ENCODE results near the gene TMEM25. TPM values are rescaled to one million over a fixed set of nuclear protein-coding genes. Genes with fewer than 3 reads are reported as not detected.
"Not testable (repeated sequence)": the region's sequence is repeated elsewhere in the genome, so short reads cannot be mapped to it uniquely, and the experiment has no call there.

TMEM25 gene
- polyA plus RNA-seq, 3 donors: 0.57 TPM; not detected in 2

DNA sequence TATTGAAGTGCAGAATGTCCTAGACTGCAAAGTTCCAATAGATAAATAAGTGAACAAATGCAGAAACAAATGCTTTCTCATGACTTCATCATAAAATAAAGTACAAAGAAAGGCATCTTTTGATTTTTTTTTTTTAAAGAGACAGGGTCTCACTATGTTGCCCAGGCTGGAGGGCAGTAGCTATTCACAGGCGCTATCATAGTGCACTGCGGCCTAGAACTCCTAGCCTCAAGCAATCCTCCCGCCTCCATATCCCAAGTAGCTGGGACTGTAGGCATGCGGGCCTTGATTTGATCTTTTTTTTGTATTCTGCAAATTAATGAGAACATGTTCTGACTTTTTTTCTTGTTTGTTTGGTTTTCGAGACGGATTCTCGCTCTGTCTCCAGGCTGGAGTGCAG, 43.6 kb downstream of the TMEM25 start:
- Mint-ChIP-seq H3K9me3 (no peaks in the 10 kb centered on the region), H3K4me3 (no peak overlapping the region), H3K36me3 (peaks cover 8 to 15% of the 10 kb centered on the region in 2 donors), H3K4me1 (peaks cover 44% of the 10 kb centered on the region), H3K27ac (peak overlapping the region in 3 of 7 donors; percentile 17 to 46 (median 42)), H3K27me3 (ENCODE audit: low read depth in 3 of 3) (peaks cover 0 to 2% (median 0%) of the 10 kb centered on the region in 3 donors)
- Histone ChIP-seq H3K36me3 (replicated peaks in 1 of 2; ENCODE audit: control insufficient read depth in 1 of 2, insufficient read depth in 2 of 2, low read length in 2 of 2) (peaks cover 5 to 18% of the 10 kb centered on the region in 2 donors), H3K4me3 (replicated peaks in 1 of 3; ENCODE audit: low read depth in 2 of 3, low read length in 3 of 3) (no peak overlapping the region), H3K27ac (ENCODE audit: low read depth in 1 of 2, low read length in 2 of 2) (no peak overlapping the region), H3K9me3 (replicated peaks in 1 of 2; ENCODE audit: control insufficient read depth in 1 of 2, insufficient read depth in 1 of 2, low read length in 2 of 2) (no peaks in the 10 kb centered on the region), H3K4me2 (replicated peaks; ENCODE audit: extremely low read depth, low read length, poor library complexity, severe bottlenecking) (no peak overlapping the region), H3K79me2 (ENCODE audit: insufficient read depth, low read length) (peaks cover 79% of the 10 kb centered on the region), H3K27me3 (ENCODE audit: control insufficient read depth in 2 of 2, insufficient read depth in 2 of 2, low read length in 2 of 2) (no peaks in the 10 kb centered on the region), H2AFZ (ENCODE audit: insufficient read depth, low read depth, low read length, poor library complexity, severe bottlenecking) (no peak overlapping the region), H4K20me1 (ENCODE audit: insufficient read depth, low read length) (peaks cover 61% of the 10 kb centered on the region), H3K9ac (ENCODE audit: insufficient read depth, low read length, poor library complexity, severe bottlenecking) (no peak overlapping the region), H3K4me1 (ENCODE audit: control insufficient read depth in 1 of 2, insufficient read depth in 2 of 2, low read length in 2 of 2) (peaks cover 16 to 33% of the 10 kb centered on the region in 2 donors)
- WGBS (ENCODE audit: insufficient coverage): no CpG with 5 or more reads among the region's 7 CpGs
- intact Hi-C loops (cut with micrococcal nuclease): no loop called here
- no peak for DNase-seq
- no peak for TF ChIP-seq CTCF (IDR thresholded peaks at IDR 0.05)

GRCh38 chr11:118577995-118578394, 47.0 kb downstream of the TMEM25 start:
- peaks cover 27 to 43% of the 10 kb centered on the region in 2 donors for H3K36me3 ChIP-seq (replicated peaks in 1 of 2; ENCODE audit: control insufficient read depth in 1 of 2, insufficient read depth in 2 of 2, low read length in 2 of 2)
- H3K27ac Mint-ChIP-seq; intact Hi-C loops (cut with micrococcal nuclease); H3K9me3 Mint-ChIP-seq; H3K9ac ChIP-seq (ENCODE audit: insufficient read depth, low read length, poor library complexity, severe bottlenecking); H3K27ac ChIP-seq (ENCODE audit: low read depth in 1 of 2, low read length in 2 of 2); H3K4me3 ChIP-seq (replicated peaks in 1 of 3; ENCODE audit: low read depth in 2 of 3, low read length in 3 of 3); DNase-seq; H3K9me3 ChIP-seq (replicated peaks in 1 of 2; ENCODE audit: control insufficient read depth in 1 of 2, insufficient read depth in 1 of 2, low read length in 2 of 2); H3K27me3 Mint-ChIP-seq (ENCODE audit: low read depth in 3 of 3); H2AFZ ChIP-seq (ENCODE audit: insufficient read depth, low read depth, low read length, poor library complexity, severe bottlenecking); H3K27me3 ChIP-seq (ENCODE audit: control insufficient read depth in 2 of 2, insufficient read depth in 2 of 2, low read length in 2 of 2); H3K4me3 Mint-ChIP-seq; H3K4me2 ChIP-seq (replicated peaks; ENCODE audit: extremely low read depth, low read length, poor library complexity, severe bottlenecking): not testable (repeated sequence)
- peaks cover 20 to 40% of the 10 kb centered on the region in 2 donors for H3K36me3 Mint-ChIP-seq
- peaks cover 97% of the 10 kb centered on the region for H3K79me2 ChIP-seq (ENCODE audit: insufficient read depth, low read length)
- peaks cover 94% of the 10 kb centered on the region for H4K20me1 ChIP-seq (ENCODE audit: insufficient read depth, low read length)
- H3K4me1 ChIP-seq (ENCODE audit: control insufficient read depth in 1 of 2, insufficient read depth in 2 of 2, low read length in 2 of 2): peaks cover 10 to 21% of the 10 kb centered on the region in 2 donors
- peaks cover 35% of the 10 kb centered on the region for H3K4me1 Mint-ChIP-seq
